ENCODE data around the gene ANKS6. TPM values are rescaled to one million over a fixed set of nuclear protein-coding genes. Genes with fewer than 3 reads are reported as not detected.

ANKS6 gene
- total and polyA plus RNA-seq, 2 donors = 8.8 to 18.3 TPM

- 79% methylated on average over 10 of the region's 10 CpGs for WGBS
- peaks cover 2% of the 10 kb centered on the region for H3K36me3 ChIP-seq (ENCODE audit: insufficient read depth)
- DNase-seq (ENCODE audit: extremely low spot score) = no peak
- H3K4me1 ChIP-seq (ENCODE audit: insufficient read depth) = no peaks in the 10 kb centered on the region
- H3K4me3 ChIP-seq (ENCODE audit: low read depth, low read length) = no peak overlapping the region
- H3K27ac ChIP-seq (ENCODE audit: low read depth) = no peak overlapping the region
Measured at GRCh38 chr9:98742325-98743280, 53.8 kb downstream of the ANKS6 start.

DNA sequence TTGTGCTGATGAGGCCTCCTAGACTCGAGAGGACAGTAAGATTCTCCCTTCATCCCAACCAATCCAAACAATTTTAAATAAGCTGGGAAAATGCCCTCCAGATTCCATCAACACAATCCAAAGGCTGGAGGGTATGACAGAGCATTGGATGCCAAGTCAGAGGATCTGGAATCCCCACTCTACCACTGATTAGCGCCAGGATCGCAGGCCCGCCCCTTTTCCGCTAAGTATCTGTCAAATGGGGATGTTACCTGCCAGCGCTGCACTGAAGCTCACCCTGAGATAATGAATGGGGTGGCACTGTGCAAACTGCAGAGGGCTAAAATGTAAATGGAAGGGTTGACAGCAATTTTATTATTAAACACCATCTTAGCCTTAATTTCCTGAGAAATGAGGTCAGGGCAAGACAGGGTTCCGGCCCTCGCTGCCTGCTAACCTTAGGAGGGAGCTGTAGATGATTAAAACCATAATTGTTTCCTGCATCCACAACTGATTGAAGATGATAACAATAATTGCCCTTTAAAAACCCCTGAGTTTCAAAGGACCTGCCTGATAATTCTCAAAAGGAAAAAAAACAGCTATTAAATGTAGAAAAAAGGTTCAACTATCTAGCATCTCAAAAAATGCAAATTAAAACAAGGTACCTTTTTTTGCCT, 56.0 kb downstream of the ANKS6 start:
- Histone ChIP-seq H3K36me3 (ENCODE audit: insufficient read depth) (peaks cover 2% of the 10 kb centered on the region), H3K4me1 (ENCODE audit: insufficient read depth) (no peaks in the 10 kb centered on the region), H3K4me3 (ENCODE audit: low read depth, low read length) (no peak overlapping the region), H3K27ac (ENCODE audit: low read depth) (no peak overlapping the region)
- no peak for DNase-seq (ENCODE audit: extremely low spot score)
- 88% methylated on average over 8 of the region's 8 CpGs for WGBS

DNA sequence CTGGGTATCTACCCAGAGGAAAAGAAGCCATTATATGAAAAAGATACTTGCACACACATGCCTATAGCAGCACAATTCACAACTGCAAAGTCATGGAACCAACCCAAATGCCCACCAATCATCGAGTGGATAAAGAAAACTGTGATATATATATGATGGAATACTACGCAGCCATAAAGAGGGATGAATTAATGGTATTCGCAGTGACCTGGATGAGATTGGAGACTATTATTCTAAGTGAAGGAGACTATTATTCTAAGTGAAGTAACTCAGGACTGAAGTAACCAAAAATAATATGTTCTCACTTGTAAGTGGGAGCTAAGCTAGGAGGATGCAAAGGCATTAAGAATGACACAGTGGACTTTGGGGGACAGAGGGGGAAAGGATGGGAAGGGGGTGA, 57.6 kb downstream of the ANKS6 start:
- peaks cover 2% of the 10 kb centered on the region for H3K36me3 ChIP-seq (ENCODE audit: insufficient read depth)
- H3K4me3 ChIP-seq (ENCODE audit: low read depth, low read length) = no peak overlapping the region
- DNase-seq (ENCODE audit: extremely low spot score) = no peak
- H3K4me1 ChIP-seq (ENCODE audit: insufficient read depth) = no peaks in the 10 kb centered on the region
- no peak overlapping the region for H3K27ac ChIP-seq (ENCODE audit: low read depth)
- WGBS = over 99% methylated on average over 3 of the region's 3 CpGs

GRCh38 chr9:98736226-98736625, 60.1 kb downstream of the ANKS6 start:
- Histone ChIP-seq H3K27ac (ENCODE audit: low read depth) (no peak overlapping the region), H3K36me3 (ENCODE audit: insufficient read depth) (no peaks in the 10 kb centered on the region), H3K4me1 (ENCODE audit: insufficient read depth) (no peaks in the 10 kb centered on the region), H3K4me3 (ENCODE audit: low read depth, low read length) (no peak overlapping the region)
- no peak for DNase-seq (ENCODE audit: extremely low spot score)
- WGBS = 78% methylated on average over 12 of the region's 12 CpGs

- 78% methylated on average over 9 of the region's 9 CpGs for WGBS
- Histone ChIP-seq H3K27ac (ENCODE audit: low read depth) (no peak overlapping the region), H3K4me1 (ENCODE audit: insufficient read depth) (no peaks in the 10 kb centered on the region), H3K4me3 (ENCODE audit: low read depth, low read length) (no peak overlapping the region), H3K36me3 (ENCODE audit: insufficient read depth) (no peaks in the 10 kb centered on the region)
- DNase-seq (ENCODE audit: extremely low spot score) = no peak
Measured at GRCh38 chr9:98732801-98733200, 63.6 kb downstream of the ANKS6 start.

- H3K36me3 ChIP-seq (ENCODE audit: insufficient read depth) = no peaks in the 10 kb centered on the region
- H3K4me3 ChIP-seq (ENCODE audit: low read depth, low read length) = no peak overlapping the region
- no peaks in the 10 kb centered on the region for H3K4me1 ChIP-seq (ENCODE audit: insufficient read depth)
- no peak for DNase-seq (ENCODE audit: extremely low spot score)
- 81% methylated on average over 10 of the region's 10 CpGs for WGBS
- no peak overlapping the region for H3K27ac ChIP-seq (ENCODE audit: low read depth)
Measured at GRCh38 chr9:98732091-98732490, 64.3 kb downstream of the ANKS6 start.

- no peaks in the 10 kb centered on the region for H3K4me1 ChIP-seq (ENCODE audit: insufficient read depth)
- no peak overlapping the region for H3K4me3 ChIP-seq (ENCODE audit: low read depth, low read length)
- no peak for DNase-seq (ENCODE audit: extremely low spot score)
- H3K36me3 ChIP-seq (ENCODE audit: insufficient read depth) = no peaks in the 10 kb centered on the region
- 81% methylated on average over 5 of the region's 5 CpGs for WGBS
- no peak overlapping the region for H3K27ac ChIP-seq (ENCODE audit: low read depth)
Measured at GRCh38 chr9:98730871-98731270, 65.5 kb downstream of the ANKS6 start.

DNA sequence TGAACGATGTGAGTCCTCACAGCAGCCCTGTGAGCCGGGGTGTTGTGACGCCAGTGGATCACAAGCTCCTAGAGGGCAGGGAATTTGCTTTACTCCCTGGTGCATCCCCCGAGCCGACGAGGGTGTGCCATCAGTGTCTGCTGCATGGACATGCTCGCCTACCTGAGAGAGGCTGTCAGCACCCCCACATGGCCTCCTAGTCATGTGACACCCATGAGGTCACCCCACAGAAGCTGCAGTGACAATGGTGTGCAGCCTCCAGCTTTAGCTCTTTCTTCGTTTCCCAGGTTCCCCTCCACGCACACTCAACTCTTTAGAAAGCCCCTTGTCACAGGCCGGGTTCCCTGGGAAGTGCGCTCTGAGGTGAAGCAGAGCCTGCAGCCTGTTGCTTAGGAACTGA, 67.9 kb downstream of the ANKS6 start:
- Histone ChIP-seq H3K4me1 (ENCODE audit: insufficient read depth) (no peaks in the 10 kb centered on the region), H3K36me3 (ENCODE audit: insufficient read depth) (no peaks in the 10 kb centered on the region), H3K4me3 (ENCODE audit: low read depth, low read length) (no peak overlapping the region), H3K27ac (ENCODE audit: low read depth) (no peak overlapping the region)
- DNase-seq (ENCODE audit: extremely low spot score) = no peak
- WGBS = 90% methylated on average over 11 of the region's 11 CpGs

- Histone ChIP-seq H3K4me1 (ENCODE audit: insufficient read depth) (no peaks in the 10 kb centered on the region), H3K27ac (ENCODE audit: low read depth) (no peak overlapping the region), H3K36me3 (ENCODE audit: insufficient read depth) (no peaks in the 10 kb centered on the region), H3K4me3 (ENCODE audit: low read depth, low read length) (no peak overlapping the region)
- DNase-seq (ENCODE audit: extremely low spot score) = no peak
- WGBS = 70% methylated on average over 7 of the region's 7 CpGs
Measured at GRCh38 chr9:98727428-98727827, 68.9 kb downstream of the ANKS6 start.

GRCh38 chr9:98726735-98727134, 69.6 kb downstream of the ANKS6 start:
- Histone ChIP-seq H3K4me3 (ENCODE audit: low read depth, low read length) (no peak overlapping the region), H3K27ac (ENCODE audit: low read depth) (no peak overlapping the region), H3K36me3 (ENCODE audit: insufficient read depth) (no peaks in the 10 kb centered on the region), H3K4me1 (ENCODE audit: insufficient read depth) (no peaks in the 10 kb centered on the region)
- 29% methylated on average over 5 of the region's 5 CpGs for WGBS
- no peak for DNase-seq (ENCODE audit: extremely low spot score)

DNA sequence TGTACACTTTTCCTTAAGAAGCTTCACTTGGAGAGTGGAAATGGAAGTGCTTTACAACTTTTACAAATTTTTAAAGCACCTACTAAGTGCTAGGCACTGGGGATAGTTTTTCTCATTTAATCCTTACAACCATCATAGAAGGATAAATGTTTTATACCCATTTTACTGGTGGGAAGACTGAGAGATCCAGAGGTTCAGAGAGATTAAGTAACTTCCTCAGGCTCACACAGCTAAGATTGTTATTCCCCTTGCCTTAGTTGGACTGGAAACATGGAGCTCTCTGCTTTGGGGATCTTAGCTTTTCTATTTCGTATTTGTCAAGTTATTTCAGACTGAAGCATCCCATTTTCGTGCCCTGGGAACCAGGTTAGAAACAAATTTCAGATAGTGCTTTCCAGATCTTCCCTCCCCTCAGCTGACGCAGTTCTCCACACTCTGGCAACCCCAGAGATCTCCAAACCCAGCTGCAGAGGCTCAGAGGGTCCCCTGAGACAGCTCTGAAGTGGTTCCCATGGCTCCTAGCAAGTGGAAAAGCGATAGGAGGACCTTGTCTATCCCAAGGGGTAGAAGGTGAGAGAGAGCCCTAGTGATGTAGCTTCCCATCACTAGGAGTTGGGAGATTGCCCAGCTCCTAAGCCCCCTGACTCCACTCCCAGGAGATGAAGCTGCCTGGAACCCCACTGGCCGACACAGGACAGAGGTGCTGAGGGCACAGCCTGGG, 71.4 kb downstream of the ANKS6 start:
- no peak overlapping the region for H3K27ac ChIP-seq (ENCODE audit: low read depth)
- no peak for DNase-seq (ENCODE audit: extremely low spot score)
- no peak overlapping the region for H3K4me3 ChIP-seq (ENCODE audit: low read depth, low read length)
- WGBS = 77% methylated on average over 5 of the region's 5 CpGs
- no peaks in the 10 kb centered on the region for H3K4me1 ChIP-seq (ENCODE audit: insufficient read depth)
- H3K36me3 ChIP-seq (ENCODE audit: insufficient read depth) = no peaks in the 10 kb centered on the region

DNA sequence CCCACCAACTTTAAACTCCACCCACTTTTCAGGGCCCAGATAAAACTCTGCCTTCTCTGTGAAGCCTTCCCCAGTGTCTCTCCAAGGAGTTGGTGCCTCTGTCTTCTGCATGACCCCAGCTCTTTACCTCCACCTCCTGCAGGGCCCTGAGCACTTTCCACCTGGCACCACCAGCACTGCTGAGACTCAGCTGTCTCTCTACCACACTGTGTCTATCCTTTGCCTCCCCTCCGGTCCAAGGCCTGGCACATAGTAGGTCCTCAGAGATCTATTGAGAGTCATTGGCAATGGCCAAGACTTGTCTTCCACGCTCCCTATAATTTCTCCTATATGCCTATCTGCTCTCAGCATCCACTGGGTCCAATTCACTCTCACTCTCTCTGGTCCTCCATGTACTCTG, 74.7 kb downstream of the ANKS6 start:
- DNase-seq (ENCODE audit: extremely low spot score) = no peak
- WGBS = 92% methylated on average over 2 of the region's 2 CpGs
- Histone ChIP-seq H3K4me3 (ENCODE audit: low read depth, low read length) (no peak overlapping the region), H3K27ac (ENCODE audit: low read depth) (no peak overlapping the region), H3K36me3 (ENCODE audit: insufficient read depth) (no peaks in the 10 kb centered on the region), H3K4me1 (ENCODE audit: insufficient read depth) (no peaks in the 10 kb centered on the region)

DNA sequence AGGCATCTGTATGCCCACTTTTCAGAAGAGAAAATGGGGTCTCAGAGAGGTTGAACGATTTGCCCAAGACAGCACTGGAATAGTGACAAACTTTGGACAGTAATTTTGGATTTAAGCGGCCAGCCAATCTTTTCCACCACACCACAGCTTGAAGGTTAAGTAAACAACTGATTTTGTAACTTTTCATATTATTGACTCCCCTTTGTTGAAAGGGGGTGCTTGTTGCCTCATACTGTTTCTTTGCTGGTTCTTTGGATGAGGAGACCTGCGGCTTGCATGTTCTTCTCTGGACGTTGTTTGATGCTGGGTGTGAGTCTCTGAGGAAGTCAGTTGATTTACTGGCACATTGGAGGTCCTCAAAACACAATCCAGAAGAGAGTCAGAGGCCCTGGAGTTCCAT, 76.0 kb downstream of the ANKS6 start:
- DNase-seq (ENCODE audit: extremely low spot score) = no peak
- H3K4me1 ChIP-seq (ENCODE audit: insufficient read depth) = no peaks in the 10 kb centered on the region
- H3K36me3 ChIP-seq (ENCODE audit: insufficient read depth) = no peaks in the 10 kb centered on the region
- H3K4me3 ChIP-seq (ENCODE audit: low read depth, low read length) = no peak overlapping the region
- 82% methylated on average over 4 of the region's 4 CpGs for WGBS
- no peak overlapping the region for H3K27ac ChIP-seq (ENCODE audit: low read depth)

DNA sequence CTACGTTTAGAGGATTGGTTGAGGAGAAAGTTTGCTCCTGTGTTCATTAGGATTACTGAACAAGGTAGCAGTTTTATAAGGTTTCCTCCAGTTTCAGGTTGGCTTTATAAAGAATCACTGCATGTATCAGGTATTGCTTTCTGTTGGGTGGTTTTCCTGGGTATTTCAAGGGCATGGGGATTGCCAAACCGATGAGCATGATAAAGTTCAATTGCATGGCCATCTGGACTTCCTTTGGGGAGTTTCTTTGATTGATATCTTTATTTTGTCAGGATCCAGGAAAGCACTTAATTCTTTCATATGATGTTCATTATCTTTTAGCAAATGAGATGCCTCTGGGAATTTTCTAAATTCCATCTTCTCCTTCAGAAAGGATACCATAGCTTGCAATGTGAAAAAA, 77.3 kb downstream of the ANKS6 start:
- WGBS = 64% methylated on average over 2 of the region's 2 CpGs
- H3K4me1 ChIP-seq (ENCODE audit: insufficient read depth) = no peaks in the 10 kb centered on the region
- H3K36me3 ChIP-seq (ENCODE audit: insufficient read depth) = no peaks in the 10 kb centered on the region
- no peak for DNase-seq (ENCODE audit: extremely low spot score)
- H3K4me3 ChIP-seq (ENCODE audit: low read depth, low read length) = no peak overlapping the region
- H3K27ac ChIP-seq (ENCODE audit: low read depth) = no peak overlapping the region

Data from urinary bladder (tissue), 4 donors.